Activated CD8-positive, alpha-beta memory T cell treated with anti-CD3 and anti-CD28 coated beads for 48 hours (primary cell): Measurements from ENCODE around the gene SH2D5.

Experiments
- DNase-seq, 3 experiments: peaks; one replicate each; pipeline ENCODE4 v3.0.0-alpha.2; 2020; ENCODE audit warnings: low read depth in 2 of 3, low spot score in 2 of 3

Gene SH2D5

GRCh38 chr1:20715406-20715805, 17.1 kb downstream of the SH2D5 start:
- no peak for DNase-seq

GRCh38 chr1:20713440-20713839, 19.1 kb downstream of the SH2D5 start:
- DNase-seq, result no peak

- DNase-seq, result no peak
Measured at GRCh38 chr1:20712215-20712577, 20.3 kb downstream of the SH2D5 start.

GRCh38 chr1:20711285-20712214, 21.0 kb downstream of the SH2D5 start:
- no peak for DNase-seq

GRCh38 chr1:20710469-20711284, 21.8 kb downstream of the SH2D5 start:
- DNase-seq, result no peak

GRCh38 chr1:20709868-20710267, 22.6 kb downstream of the SH2D5 start:
- no peak for DNase-seq

- no peak for DNase-seq
Measured at GRCh38 chr1:20708891-20709290, 23.6 kb downstream of the SH2D5 start.

GRCh38 chr1:20708057-20708456, 24.4 kb downstream of the SH2D5 start:
- DNase-seq, result no peak

GRCh38 chr1:20706841-20707240, 25.7 kb downstream of the SH2D5 start:
- no peak for DNase-seq

GRCh38 chr1:20705203-20705755, 27.2 kb downstream of the SH2D5 start:
- DNase-seq, result no peak

- no peak for DNase-seq
Measured at GRCh38 chr1:20704390-20705202, 27.9 kb downstream of the SH2D5 start.

GRCh38 chr1:20703124-20703756, 29.3 kb downstream of the SH2D5 start:
- DNase-seq, result no peak

- DNase-seq, result no peak
Measured at GRCh38 chr1:20702416-20702815, 30.1 kb downstream of the SH2D5 start.

- DNase-seq, result no peak
Measured at GRCh38 chr1:20701847-20702246, 30.7 kb downstream of the SH2D5 start.

- no peak for DNase-seq
Measured at GRCh38 chr1:20701446-20701845, 31.1 kb downstream of the SH2D5 start.

- no peak for DNase-seq
Measured at GRCh38 chr1:20700636-20701215, 31.8 kb downstream of the SH2D5 start.

- DNase-seq, result no peak
Measured at GRCh38 chr1:20699558-20699957, 32.9 kb downstream of the SH2D5 start.

GRCh38 chr1:20698195-20698910, 34.1 kb downstream of the SH2D5 start:
- no peak for DNase-seq

GRCh38 chr1:20697563-20697962, 34.9 kb downstream of the SH2D5 start:
- no peak for DNase-seq
